SU-DHL-6 (cell line): ENCODE data around the gene TYRO3.

ENCODE experiments used
- CTCF ChIP-seq: fragments of 200-600 bp; sonication (generic); IDR thresholded peaks from one replicate; pipeline ENCODE4 v1.5.1; 2017; ENCODE audit warnings: antibody characterized with exemption, mild to moderate bottlenecking, low read length, moderate library complexity; ENCODE audit not compliant: insufficient read depth, poor library complexity, severe bottlenecking
- EZH2phosphoT487 ChIP-seq: fragments of 200-600 bp; sonication (generic), shearing (Covaris generic); conservative IDR thresholded peaks from 2 replicates; pipeline ENCODE4 v1.6.1; 2018; ENCODE audit warnings: mild to moderate bottlenecking, antibody characterized with exemption, low read length, moderate library complexity, mixed read lengths

GRCh38 chr15:41561104-41561776, 2.2 kb downstream of the TYRO3 start:
- TF ChIP-seq CTCF (no peak), EZH2phosphoT487 (no peak)
